Neural crest cell (in vitro differentiated cells): ENCODE results near the gene KYAT1. TPM values are rescaled to one million over a fixed set of nuclear protein-coding genes. Genes with fewer than 3 reads are reported as not detected.

Source experiments
- DNase-seq: peaks from one replicate; pipeline ENCODE4 v3.0.0; 2021; ENCODE audit warnings: low read depth, mixed read lengths, low spot score
- H3K27ac Mint-ChIP-seq: one replicate; pipeline ENCODE4 v1.8.0; 2021; ENCODE audit warnings: mild to moderate bottlenecking, mixed read lengths; ENCODE audit not compliant: unreplicated experiment
- H3K27me3 Mint-ChIP-seq: 2 replicates; pipeline ENCODE4 v1.8.0; 2021; ENCODE audit warnings: low read depth, mild to moderate bottlenecking, mixed read lengths
- H3K36me3 Mint-ChIP-seq: 2 replicates; pipeline ENCODE4 v1.8.0; 2021; ENCODE audit warnings: low read depth, mild to moderate bottlenecking, mixed read lengths
- H3K4me1 Mint-ChIP-seq: 2 replicates; pipeline ENCODE4 v1.8.0; 2021; ENCODE audit warnings: mixed read lengths
- H3K4me3 Mint-ChIP-seq: one replicate; pipeline ENCODE4 v1.8.0; 2021; ENCODE audit warnings: mild to moderate bottlenecking, mixed read lengths
- H3K9me3 Mint-ChIP-seq: 2 replicates; pipeline ENCODE4 v1.8.0; 2021; ENCODE audit warnings: mixed read lengths
- long read RNA-seq: library from polyadenylated mRNA; unstranded; transcript quantifications from one replicate; pipeline ENCODE4 v2.0.0, GENCODE V29; 2020
- total RNA-seq: library from RNA; stranded (reverse); gene quantifications from 2 replicates; pipeline ENCODE4 v1.2.1, GENCODE V29; 2021
- TF ChIP-seq, protein P1 (sequence below): fragments of 200-600 bp; sonication (generic); conservative IDR thresholded peaks from 2 replicates; pipeline ENCODE4 v1.5.0; 2021; ENCODE audit warnings: antibody characterized with exemption, mild to moderate bottlenecking

The KYAT1 gene
- 17.7 and 17.9 TPM in 2 replicates for total RNA-seq
- long read RNA-seq, transcript KYAT1-201 (13 exons, 1,903 nt), result major isoform, 11 of 24 reads
- long read RNA-seq, partial matches to known transcripts, result 3 of 24 reads
- long read RNA-seq, other reads (novel, unspliced or antisense), result 10 of 24 reads

GRCh38 chr9:128881884-128882676 lies at the start of gene KYAT1, which contains the start of gene LRRC8A:
TSS of gene KYAT1 (minus strand) at chr9:128881950. CDS start at chr9:128845405, 36,545 bp downstream.
TSS of gene LRRC8A (plus strand) at chr9:128882133. CDS start at chr9:128907165, 25,032 bp downstream.
- Mint-ChIP-seq H3K4me1 (peaks cover 26% of the 10 kb centered on the region), H3K27ac (peak within 1 kb of the TSS; percentile 98), H3K4me3 (peak within 1 kb of the TSS; percentile 99), H3K9me3 (no peaks in the 10 kb centered on the region), H3K27me3 (no peaks in the 10 kb centered on the region), H3K36me3 (no peaks in the 10 kb centered on the region)
- TF ChIP-seq, protein P1, sequence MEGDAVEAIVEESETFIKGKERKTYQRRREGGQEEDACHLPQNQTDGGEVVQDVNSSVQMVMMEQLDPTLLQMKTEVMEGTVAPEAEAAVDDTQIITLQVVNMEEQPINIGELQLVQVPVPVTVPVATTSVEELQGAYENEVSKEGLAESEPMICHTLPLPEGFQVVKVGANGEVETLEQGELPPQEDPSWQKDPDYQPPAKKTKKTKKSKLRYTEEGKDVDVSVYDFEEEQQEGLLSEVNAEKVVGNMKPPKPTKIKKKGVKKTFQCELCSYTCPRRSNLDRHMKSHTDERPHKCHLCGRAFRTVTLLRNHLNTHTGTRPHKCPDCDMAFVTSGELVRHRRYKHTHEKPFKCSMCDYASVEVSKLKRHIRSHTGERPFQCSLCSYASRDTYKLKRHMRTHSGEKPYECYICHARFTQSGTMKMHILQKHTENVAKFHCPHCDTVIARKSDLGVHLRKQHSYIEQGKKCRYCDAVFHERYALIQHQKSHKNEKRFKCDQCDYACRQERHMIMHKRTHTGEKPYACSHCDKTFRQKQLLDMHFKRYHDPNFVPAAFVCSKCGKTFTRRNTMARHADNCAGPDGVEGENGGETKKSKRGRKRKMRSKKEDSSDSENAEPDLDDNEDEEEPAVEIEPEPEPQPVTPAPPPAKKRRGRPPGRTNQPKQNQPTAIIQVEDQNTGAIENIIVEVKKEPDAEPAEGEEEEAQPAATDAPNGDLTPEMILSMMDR, result no peak
- peak; percentile 96 for DNase-seq

DNA sequence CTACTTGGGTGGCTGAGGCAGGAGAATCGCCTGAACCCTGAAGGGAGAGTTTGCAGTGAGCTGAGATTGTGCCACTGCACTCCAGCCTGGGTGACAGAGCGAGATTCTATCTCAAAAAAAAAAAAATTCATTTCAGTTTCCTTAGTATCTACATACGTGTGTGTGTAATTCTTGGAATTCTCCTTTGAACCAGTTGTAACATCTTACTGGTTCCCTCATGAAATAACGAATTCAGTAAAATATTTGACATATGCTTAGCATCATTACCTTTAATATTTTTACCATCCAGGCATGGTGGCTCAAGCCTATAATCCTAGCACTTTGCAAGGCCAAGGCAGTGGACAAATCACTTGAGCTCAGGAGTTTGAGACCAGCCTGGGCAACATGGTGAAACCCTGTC lies 47.8 kb upstream of the KYAT1 start:
- no peak for DNase-seq
- TF ChIP-seq, protein P1, result no peak
- Mint-ChIP-seq H3K27ac (no peak overlapping the region), H3K36me3 (no peaks in the 10 kb centered on the region), H3K27me3 (no peaks in the 10 kb centered on the region), H3K4me3 (no peak overlapping the region), H3K4me1 (peaks cover 5% of the 10 kb centered on the region), H3K9me3 (no peaks in the 10 kb centered on the region)

DNA sequence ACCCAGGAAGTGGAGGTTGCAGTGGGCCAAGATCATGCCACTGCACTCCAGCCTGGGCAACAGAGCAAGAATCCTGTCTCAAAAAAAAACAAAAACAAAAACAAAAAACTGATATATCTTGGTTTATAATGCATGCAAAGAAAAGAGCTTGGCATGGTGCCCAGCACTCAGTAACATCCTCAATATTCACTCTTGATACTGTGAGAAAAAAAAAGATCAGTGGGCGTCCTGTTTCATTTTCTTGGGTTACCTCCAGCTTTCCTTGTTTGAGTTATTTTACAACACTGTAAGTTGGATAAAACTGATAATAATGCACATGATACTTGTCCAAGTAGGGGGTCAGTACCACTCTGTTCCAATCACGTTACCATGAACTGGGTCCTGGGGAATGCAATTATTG lies 46.9 kb upstream of the KYAT1 start:
- DNase-seq, result no peak
- Mint-ChIP-seq H3K27me3 (no peaks in the 10 kb centered on the region), H3K4me3 (no peak overlapping the region), H3K4me1 (peaks cover 5% of the 10 kb centered on the region), H3K27ac (no peak overlapping the region), H3K9me3 (no peaks in the 10 kb centered on the region), H3K36me3 (no peaks in the 10 kb centered on the region)
- TF ChIP-seq, protein P1, result no peak

- Mint-ChIP-seq H3K36me3 (no peaks in the 10 kb centered on the region), H3K4me1 (peaks cover 5% of the 10 kb centered on the region), H3K27ac (no peak overlapping the region), H3K27me3 (no peaks in the 10 kb centered on the region), H3K4me3 (peak overlapping the region; percentile 52), H3K9me3 (no peaks in the 10 kb centered on the region)
- DNase-seq, result peak; percentile 58
- TF ChIP-seq, protein P1, result peak; percentile 85
Observed at GRCh38 chr9:128927731-128928411, 46.1 kb upstream of the KYAT1 start.

DNA sequence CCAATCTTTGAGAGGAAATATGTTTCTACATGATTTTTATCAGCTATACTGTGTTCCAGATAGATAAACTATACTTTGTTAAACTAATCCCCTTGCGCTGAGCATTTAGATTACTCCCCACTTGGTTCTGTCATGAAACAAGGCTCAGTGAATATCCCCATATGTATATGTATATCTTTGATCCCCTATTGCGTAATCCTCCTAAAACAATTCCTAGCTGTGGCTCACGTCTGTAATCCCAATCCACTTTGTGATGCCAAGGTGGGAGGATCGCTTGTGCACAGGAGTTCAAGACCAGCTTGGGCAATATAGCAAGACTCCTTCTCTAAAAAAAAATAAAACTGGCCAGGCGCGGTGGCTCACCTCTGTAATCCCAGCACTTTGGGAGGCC lies 41.7 kb upstream of the KYAT1 start:
- Mint-ChIP-seq H3K4me3 (peak overlapping the region; percentile 57), H3K9me3 (no peaks in the 10 kb centered on the region), H3K27ac (no peak overlapping the region), H3K27me3 (no peaks in the 10 kb centered on the region), H3K4me1 (peaks cover 16% of the 10 kb centered on the region), H3K36me3 (no peaks in the 10 kb centered on the region)
- TF ChIP-seq, protein P1, result no peak
- no peak for DNase-seq
